SK-N-SH (cell line): ENCODE measurements around the gene CDH18.

Experiments
- EP300 ChIP-seq, 2 experiments: IDR thresholded peaks; 2 replicates each; pipeline versions ENCODE4 v1.4.0 to v1.6.1; 2012; ENCODE audit warnings: borderline replicate concordance in 1 of 2, low read depth in 1 of 2, low read length in 1 of 2
- GABPA ChIP-seq: IDR thresholded peaks from 2 replicates; pipeline ENCODE4 v1.4.0; 2012; ENCODE audit warnings: low read depth, mild to moderate bottlenecking

DNA sequence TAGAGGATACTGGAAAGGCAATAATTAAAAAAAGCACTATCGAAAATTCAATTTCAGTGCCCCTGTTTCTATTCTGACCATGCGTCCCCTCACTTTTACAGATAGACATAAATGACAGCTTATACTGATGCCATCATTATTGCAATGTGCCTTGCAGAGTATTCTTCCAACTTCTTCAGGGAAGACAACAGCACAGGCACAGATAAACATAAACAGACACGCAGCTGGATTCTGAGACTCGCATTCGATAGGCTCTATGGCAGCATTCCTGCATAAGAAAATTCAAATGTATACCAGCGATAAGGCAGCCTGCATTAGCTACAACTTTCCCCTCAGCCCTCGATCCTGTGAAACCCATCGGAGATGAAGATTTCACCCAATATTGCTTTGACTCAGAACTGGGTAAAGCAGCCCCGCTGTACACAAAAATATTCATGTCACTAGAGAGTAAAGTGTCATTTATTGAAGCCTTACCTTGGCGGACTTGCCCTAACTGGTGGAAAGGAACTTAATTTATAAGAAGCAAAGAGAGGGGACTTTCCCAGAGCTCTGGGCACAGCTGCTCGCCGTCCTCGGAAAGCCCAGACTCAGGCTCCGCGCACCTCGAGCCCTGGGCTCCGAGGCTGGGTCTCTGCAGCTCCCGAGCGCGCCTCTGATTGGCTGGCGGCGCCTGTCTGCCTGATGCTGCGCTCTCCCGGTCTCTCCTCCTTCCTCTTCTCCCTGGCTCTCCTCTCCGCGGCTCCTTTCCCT is at the start of gene CDH18:
- TF ChIP-seq GABPA (no peak), EP300 (IDR thresholded peaks at IDR 0.05; ENCODE audit: borderline replicate concordance in 1 of 2, low read depth in 1 of 2, low read length in 1 of 2) (no peak)
